GM12892 (cell line): ENCODE results near the gene PARL.

Experiments used
- DNase-seq: peaks from one replicate; pipeline ENCODE4 v3.0.0; 2011; ENCODE audit not compliant: insufficient read length
- FAIRE-seq: peaks from 2 replicates; lab custom pipeline; 2011; peaks lifted over from hg19 to GRCh38; lab: Jason Lieb, UNC
- POLR2A ChIP-seq: IDR thresholded peaks from 2 replicates; pipeline ENCODE4 v1.6.1; 2011; ENCODE audit warnings: low read depth, low read length, control low read depth
- POLR2AphosphoS5 ChIP-seq: IDR thresholded peaks from 2 replicates; pipeline ENCODE4 v1.6.1; 2011; ENCODE audit warnings: low read depth, low read length, control low read depth
- TAF1 ChIP-seq: IDR thresholded peaks from 2 replicates; pipeline ENCODE4 v1.6.1; 2011; ENCODE audit warnings: low read depth, mild to moderate bottlenecking, control low read depth, low read length, borderline replicate concordance

Gene PARL

GRCh38 chr3:183809270-183809669 is 75.4 kb downstream of the PARL start:
- FAIRE-seq (no peak), DNase-seq (no peak)
- TF ChIP-seq TAF1 = no peak
- TF ChIP-seq POLR2A = no peak
- TF ChIP-seq POLR2AphosphoS5 = no peak

- TF ChIP-seq POLR2A = no peak
- no peak for TF ChIP-seq POLR2AphosphoS5
- no peak for TF ChIP-seq TAF1
- FAIRE-seq (no peak), DNase-seq (no peak)
These were observed 76.3 kb downstream of the PARL start for GRCh38 chr3:183808355-183808754.

GRCh38 chr3:183807881-183808280 is 76.8 kb downstream of the PARL start:
- TF ChIP-seq POLR2AphosphoS5 (no peak), POLR2A (no peak), TAF1 (no peak)
- FAIRE-seq (no peak), DNase-seq (no peak)

- DNase-seq = no peak
- TF ChIP-seq POLR2AphosphoS5 (no peak), POLR2A (0 out of 2 replicates have a peak, but pooled peaks have one; percentile 20)
- FAIRE-seq = no peak
These were observed 77.4 kb downstream of the PARL start for GRCh38 chr3:183807209-183807728.

GRCh38 chr3:183802989-183803388 is 81.7 kb downstream of the PARL start:
- no peak for TF ChIP-seq POLR2AphosphoS5
- DNase-seq = no peak
- no peak for FAIRE-seq

- TF ChIP-seq TAF1 = no peak
- no peak for TF ChIP-seq POLR2AphosphoS5
- no peak for TF ChIP-seq POLR2A
- FAIRE-seq = no peak
- no peak for DNase-seq
These were observed 83.1 kb downstream of the PARL start for GRCh38 chr3:183801601-183802000.

- FAIRE-seq = no peak
- TF ChIP-seq POLR2A (no peak), TAF1 (no peak), POLR2AphosphoS5 (no peak)
- no peak for DNase-seq
These were observed 84.3 kb downstream of the PARL start for GRCh38 chr3:183800243-183800863.

GRCh38 chr3:183799461-183799860 is 85.2 kb downstream of the PARL start:
- TF ChIP-seq POLR2AphosphoS5 (no peak), TAF1 (no peak), POLR2A (no peak)
- DNase-seq (no peak), FAIRE-seq (no peak)

- no peak for FAIRE-seq
- TF ChIP-seq TAF1 (no peak), POLR2A (no peak), POLR2AphosphoS5 (no peak)
These were observed 86.7 kb downstream of the PARL start for GRCh38 chr3:183797996-183798395.

GRCh38 chr3:183796372-183796771 is 88.3 kb downstream of the PARL start:
- no peak for TF ChIP-seq POLR2A
- TF ChIP-seq POLR2AphosphoS5 = no peak
- TF ChIP-seq TAF1 = no peak
- FAIRE-seq = no peak
- DNase-seq = no peak

More at GRCh38 chr3:183797996-183798395, 86.7 kb downstream of the PARL start:
- DNase-seq = no peak

- FAIRE-seq (no peak), DNase-seq (no peak)
These were observed 90.2 kb downstream of the PARL start for GRCh38 chr3:183794452-183794851.

GRCh38 chr3:183792976-183793375 is 91.7 kb downstream of the PARL start:
- DNase-seq = no peak
- no peak for TF ChIP-seq POLR2AphosphoS5
- TF ChIP-seq TAF1 = no peak
- TF ChIP-seq POLR2A = no peak
- no peak for FAIRE-seq

More at GRCh38 chr3:183794452-183794851, 90.2 kb downstream of the PARL start:
- TF ChIP-seq POLR2AphosphoS5 = no peak
- TF ChIP-seq POLR2A = no peak
- no peak for TF ChIP-seq TAF1

GRCh38 chr3:183790700-183791099 is 94.0 kb downstream of the PARL start:
- FAIRE-seq = no peak
- DNase-seq = no peak
- no peak for TF ChIP-seq POLR2A
- no peak for TF ChIP-seq POLR2AphosphoS5
- no peak for TF ChIP-seq TAF1
